Colonic mucosa (tissue), 4 donors: ENCODE results near the gene LIFR. TPM values are rescaled to one million over a fixed set of nuclear protein-coding genes. Genes with fewer than 3 reads are reported as not detected.

ENCODE experiments used
- DNase-seq: peaks from one replicate; pipeline ENCODE4 v3.0.0-alpha.2; 2020
- H3K27ac ChIP-seq: fragments of 200-600 bp; one replicate; pipeline ENCODE4 v1.8.0; 2021
- H3K27me3 ChIP-seq: fragments of 200-600 bp; one replicate; pipeline ENCODE4 v1.8.0; 2021
- H3K36me3 ChIP-seq: fragments of 200-600 bp; one replicate; pipeline ENCODE4 v1.8.0; 2021
- H3K4me1 ChIP-seq: fragments of 200-600 bp; one replicate; pipeline ENCODE4 v1.8.0; 2021; ENCODE audit warnings: mild to moderate bottlenecking
- H3K4me3 ChIP-seq: fragments of 200-600 bp; one replicate; pipeline ENCODE4 v1.8.0; 2021
- H3K9ac ChIP-seq, 2 donors: one replicate each; pipeline ENCODE4 v1.7.0; 2013; ENCODE audit warnings: control low read depth in 2 of 2, low read depth in 2 of 2, low read length in 2 of 2
- H3K9me3 ChIP-seq: fragments of 200-600 bp; one replicate; pipeline ENCODE4 v1.8.0; 2021
- CTCF ChIP-seq: fragments of 200-600 bp; IDR thresholded peaks from one replicate; pipeline ENCODE4 v1.8.0; 2022; ENCODE audit warnings: antibody characterized with exemption, mild to moderate bottlenecking
- intact Hi-C: fragments of 100-400 bp; cut with DNase I; formaldehyde crosslinking; loops from one replicate; pipeline ENCODE4 v1.14.1; 2022
- total RNA-seq, 2 donors: library from RNA; stranded (reverse); fragmentation: NEBNext Ultra II Directional in 1 of 2; extraction: Animal tissue kit (Norgen Biotek cat#: 25700) in 1 of 2; gene quantifications; one replicate each; pipeline ENCODE4 v1.2.1, GENCODE V29; 2021
- donor health status: healthy.
- donor health status: DM: no; HTN: no; CAD: no.
- donor health status: DM: no; HTN: no; CAD: no.

Gene LIFR
- total RNA-seq, 2 donors from 2014 or later = 7.0 to 10.3 TPM

GRCh38 chr5:38554861-38555260 lies 1.6 kb downstream of the LIFR start:
- H3K27ac ChIP-seq = no peak overlapping the region
- intact Hi-C loops = no loop called here
- no peak for DNase-seq
- H3K9ac ChIP-seq = no peak overlapping the region
- H3K27me3 ChIP-seq = peaks cover 17% of the 10 kb centered on the region
- TF ChIP-seq CTCF = no peak
- H3K9me3 ChIP-seq = no peaks in the 10 kb centered on the region
- H3K4me1 ChIP-seq = no peaks in the 10 kb centered on the region
- no peak overlapping the region for H3K4me3 ChIP-seq
- no peaks in the 10 kb centered on the region for H3K36me3 ChIP-seq

- H3K27me3 ChIP-seq = peaks cover 17% of the 10 kb centered on the region
- no peaks in the 10 kb centered on the region for H3K9me3 ChIP-seq
- intact Hi-C loops = no loop called here
- H3K27ac ChIP-seq = no peak overlapping the region
- H3K36me3 ChIP-seq = no peaks in the 10 kb centered on the region
- H3K4me1 ChIP-seq = no peaks in the 10 kb centered on the region
- H3K9ac ChIP-seq = no peak overlapping the region
- no peak overlapping the region for H3K4me3 ChIP-seq
- DNase-seq = no peak
- no peak for TF ChIP-seq CTCF
Measured at GRCh38 chr5:38554403-38554802, 2.0 kb downstream of the LIFR start.

- Histone ChIP-seq H3K27ac (no peak overlapping the region), H3K9me3 (no peaks in the 10 kb centered on the region), H3K4me3 (no peak overlapping the region), H3K27me3 (peaks cover 17% of the 10 kb centered on the region), H3K36me3 (no peaks in the 10 kb centered on the region), H3K9ac (no peak overlapping the region), H3K4me1 (no peaks in the 10 kb centered on the region)
- DNase-seq = no peak
- TF ChIP-seq CTCF = no peak
- intact Hi-C loops = no loop called here
Measured at GRCh38 chr5:38553001-38553521, 3.4 kb downstream of the LIFR start.

GRCh38 chr5:38551030-38552017 lies 5.1 kb downstream of the LIFR start:
- intact Hi-C loops = no loop called here
- no peak overlapping the region for H3K4me3 ChIP-seq
- H3K4me1 ChIP-seq = no peaks in the 10 kb centered on the region
- no peak overlapping the region for H3K9ac ChIP-seq
- no peak overlapping the region for H3K27ac ChIP-seq
- peak; percentile 49 for TF ChIP-seq CTCF
- H3K36me3 ChIP-seq = no peaks in the 10 kb centered on the region
- H3K9me3 ChIP-seq = no peaks in the 10 kb centered on the region
- no peak for DNase-seq
- H3K27me3 ChIP-seq = peaks cover 9% of the 10 kb centered on the region

- no peak for DNase-seq
- Histone ChIP-seq H3K27me3 (no peaks in the 10 kb centered on the region), H3K4me3 (no peak overlapping the region), H3K4me1 (no peaks in the 10 kb centered on the region), H3K9ac (no peak overlapping the region), H3K27ac (no peak overlapping the region), H3K9me3 (no peaks in the 10 kb centered on the region), H3K36me3 (no peaks in the 10 kb centered on the region)
- intact Hi-C loops = no loop called here
- no peak for TF ChIP-seq CTCF
Measured at GRCh38 chr5:38548064-38548759, 8.2 kb downstream of the LIFR start.
